HG03175 (cell line): ENCODE measurements around the gene SKIC8.

ENCODE experiments used
- ATAC-seq: cut with Tn5 transposase; IDR thresholded peaks from one replicate; pipeline ENCODE4 v1.9.1; 2021; ENCODE audit warnings: mild to moderate bottlenecking, moderate library complexity; ENCODE audit not compliant: unreplicated experiment

The SKIC8 gene

GRCh38 chr15:78322243-78322642 lies 22.8 kb upstream of the SKIC8 start:
- no peak for ATAC-seq

- ATAC-seq, result no peak
Measured at GRCh38 chr15:78321786-78322185, 22.4 kb upstream of the SKIC8 start.

- no peak for ATAC-seq
Measured at GRCh38 chr15:78321041-78321570, 21.7 kb upstream of the SKIC8 start.

- no peak for ATAC-seq
Measured at GRCh38 chr15:78320183-78320582, 20.8 kb upstream of the SKIC8 start.

- ATAC-seq, result no peak
Measured at GRCh38 chr15:78319588-78319987, 20.2 kb upstream of the SKIC8 start.

- no peak for ATAC-seq
Measured at GRCh38 chr15:78317145-78317836, 17.9 kb upstream of the SKIC8 start.

GRCh38 chr15:78316283-78317083 lies 17.1 kb upstream of the SKIC8 start:
- no peak for ATAC-seq

GRCh38 chr15:78315686-78316282 lies 16.4 kb upstream of the SKIC8 start:
- no peak for ATAC-seq

GRCh38 chr15:78314181-78314581 lies 14.8 kb upstream of the SKIC8 start:
- ATAC-seq, result no peak

GRCh38 chr15:78313383-78313782 lies 14.0 kb upstream of the SKIC8 start:
- ATAC-seq, result no peak

- ATAC-seq, result no peak
Measured at GRCh38 chr15:78312957-78313356, 13.5 kb upstream of the SKIC8 start.

GRCh38 chr15:78312536-78312935 lies 13.1 kb upstream of the SKIC8 start:
- no peak for ATAC-seq

GRCh38 chr15:78311292-78311691 lies 11.9 kb upstream of the SKIC8 start:
- ATAC-seq, result no peak

GRCh38 chr15:78308422-78309032 lies 9.1 kb upstream of the SKIC8 start:
- peak; percentile 45 for ATAC-seq

- ATAC-seq, result no peak
Measured at GRCh38 chr15:78307976-78308375, 8.6 kb upstream of the SKIC8 start.

- no peak for ATAC-seq
Measured at GRCh38 chr15:78306176-78306774, 6.9 kb upstream of the SKIC8 start.

GRCh38 chr15:78304216-78305066 lies 5.0 kb upstream of the SKIC8 start:
- ATAC-seq, result no peak

- no peak for ATAC-seq
Measured at GRCh38 chr15:78302579-78303312, 3.3 kb upstream of the SKIC8 start.

- no peak for ATAC-seq
Measured at GRCh38 chr15:78301828-78302227, 2.4 kb upstream of the SKIC8 start.
